Bronchial epithelial cell (primary cell): ENCODE measurements around the gene KANK2. TPM values are rescaled to one million over a fixed set of nuclear protein-coding genes. Genes with fewer than 3 reads are reported as not detected.
A peak's percentile ranks its signal among the peaks of the same experiment; 100 is the strongest.

Source experiments
- DNase-seq: peaks from one replicate; pipeline ENCODE4 v3.0.0-alpha.2; 2010; ENCODE audit warnings: low read depth
- FAIRE-seq: peaks from 2 replicates; lab custom pipeline; 2011; peaks lifted over from hg19 to GRCh38; lab: Jason Lieb, UNC
- H3K27me3 ChIP-seq: 2 replicates; pipeline ENCODE4 v1.5.1; 2011; ENCODE audit warnings: low read length; ENCODE audit not compliant: control insufficient read depth, insufficient read depth
- H3K36me3 ChIP-seq: 2 replicates; pipeline ENCODE4 v1.5.1; 2011; ENCODE audit warnings: low read length; ENCODE audit not compliant: control insufficient read depth, insufficient read depth
- H3K4me3 ChIP-seq: 2 replicates; pipeline ENCODE4 v1.5.1; 2011; ENCODE audit warnings: mild to moderate bottlenecking, low read depth, low read length, control low read depth
- CTCF ChIP-seq: IDR thresholded peaks from 2 replicates; pipeline ENCODE4 v1.5.1; 2011; ENCODE audit warnings: mild to moderate bottlenecking, moderate library complexity, low read length, control low read depth, inconsistent platforms; ENCODE audit not compliant: insufficient read depth, severe bottlenecking
- total RNA-seq: library from RNA; depleted of rRNA; stranded (reverse); fragments of >200 nt; gene quantifications from 2 replicates; pipeline ENCODE4 v1.2.1, GENCODE V29; 2014

Gene KANK2
- total RNA-seq, 1 donor from 2014 or later: 10.8 TPM

- FAIRE-seq (no peak), DNase-seq (no peak)
- Histone ChIP-seq H3K4me3 (peak overlapping the region; percentile 80), H3K36me3 (peaks cover 17% of the 10 kb centered on the region), H3K27me3 (no peaks in the 10 kb centered on the region)
- no peak for TF ChIP-seq CTCF
Measured at GRCh38 chr19:11198175-11198534, 810 bp upstream of the KANK2 start.

- FAIRE-seq (no peak), DNase-seq (no peak)
- H3K27me3 ChIP-seq: no peaks in the 10 kb centered on the region
- H3K36me3 ChIP-seq: peaks cover 12% of the 10 kb centered on the region
- peak overlapping the region; percentile 80 for H3K4me3 ChIP-seq
- no peak for TF ChIP-seq CTCF
Measured at GRCh38 chr19:11196406-11197287, 698 bp downstream of the KANK2 start.

GRCh38 chr19:11195681-11196080, 1.7 kb downstream of the KANK2 start:
- no peak for TF ChIP-seq CTCF
- no peaks in the 10 kb centered on the region for H3K27me3 ChIP-seq
- FAIRE-seq: no peak
- no peak for DNase-seq
- no peak overlapping the region for H3K4me3 ChIP-seq
- H3K36me3 ChIP-seq: peaks cover 12% of the 10 kb centered on the region

- DNase-seq (no peak), FAIRE-seq (no peak)
- no peaks in the 10 kb centered on the region for H3K27me3 ChIP-seq
- no peak overlapping the region for H3K4me3 ChIP-seq
- TF ChIP-seq CTCF: no peak
- peaks cover 9% of the 10 kb centered on the region for H3K36me3 ChIP-seq
Measured at GRCh38 chr19:11194656-11195558, 2.4 kb downstream of the KANK2 start.

- DNase-seq (no peak), FAIRE-seq (no peak)
- Histone ChIP-seq H3K4me3 (no peak overlapping the region), H3K36me3 (peaks cover 7% of the 10 kb centered on the region), H3K27me3 (no peaks in the 10 kb centered on the region)
- no peak for TF ChIP-seq CTCF
Measured at GRCh38 chr19:11194173-11194572, 3.2 kb downstream of the KANK2 start.
